ENCODE measurements around the gene HS3ST6.
"Not testable (repeated sequence)": the region's sequence is repeated elsewhere in the genome, so short reads cannot be mapped to it uniquely, and the experiment has no call there.

Gene HS3ST6

DNA sequence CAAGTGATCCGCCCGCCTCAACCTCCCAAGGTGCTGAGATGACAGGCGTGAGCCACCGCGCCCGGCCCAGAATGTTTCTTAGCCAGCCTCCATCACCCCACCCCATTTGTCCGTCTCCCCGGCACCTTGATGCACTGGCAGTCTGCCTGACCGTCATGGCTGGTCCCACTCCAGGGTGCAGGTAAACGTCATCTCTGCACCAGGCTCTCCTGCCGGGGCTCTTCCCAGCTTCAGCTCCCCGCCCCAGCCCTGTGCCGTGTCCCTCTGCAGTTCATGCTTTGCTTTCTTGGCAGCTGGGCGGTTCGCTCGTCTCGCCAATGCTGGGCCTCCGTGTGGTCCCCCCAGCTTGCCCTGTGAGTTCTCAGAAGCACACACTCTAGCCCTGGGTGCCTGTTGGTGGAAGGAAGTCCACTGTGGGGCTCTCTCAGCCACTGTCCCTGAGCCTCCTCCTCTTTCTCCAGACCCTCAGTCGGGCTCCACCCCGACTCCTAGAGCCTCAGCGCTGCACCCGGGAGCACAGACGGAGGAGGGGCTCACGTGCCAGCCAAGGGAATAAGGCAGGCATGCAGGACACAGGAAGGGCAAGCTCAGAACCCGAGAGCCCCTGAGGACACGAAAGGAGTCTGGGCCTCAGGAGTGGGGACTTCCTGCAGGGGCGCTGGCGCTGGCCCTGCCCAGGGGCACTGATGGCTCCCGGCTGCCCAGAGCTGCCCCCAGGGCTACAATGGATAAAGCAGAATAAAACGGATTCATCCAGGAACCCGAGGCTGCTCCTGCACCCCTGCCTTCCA, 12.0 kb downstream of the HS3ST6 start:
- no peak for DNase-seq

DNA sequence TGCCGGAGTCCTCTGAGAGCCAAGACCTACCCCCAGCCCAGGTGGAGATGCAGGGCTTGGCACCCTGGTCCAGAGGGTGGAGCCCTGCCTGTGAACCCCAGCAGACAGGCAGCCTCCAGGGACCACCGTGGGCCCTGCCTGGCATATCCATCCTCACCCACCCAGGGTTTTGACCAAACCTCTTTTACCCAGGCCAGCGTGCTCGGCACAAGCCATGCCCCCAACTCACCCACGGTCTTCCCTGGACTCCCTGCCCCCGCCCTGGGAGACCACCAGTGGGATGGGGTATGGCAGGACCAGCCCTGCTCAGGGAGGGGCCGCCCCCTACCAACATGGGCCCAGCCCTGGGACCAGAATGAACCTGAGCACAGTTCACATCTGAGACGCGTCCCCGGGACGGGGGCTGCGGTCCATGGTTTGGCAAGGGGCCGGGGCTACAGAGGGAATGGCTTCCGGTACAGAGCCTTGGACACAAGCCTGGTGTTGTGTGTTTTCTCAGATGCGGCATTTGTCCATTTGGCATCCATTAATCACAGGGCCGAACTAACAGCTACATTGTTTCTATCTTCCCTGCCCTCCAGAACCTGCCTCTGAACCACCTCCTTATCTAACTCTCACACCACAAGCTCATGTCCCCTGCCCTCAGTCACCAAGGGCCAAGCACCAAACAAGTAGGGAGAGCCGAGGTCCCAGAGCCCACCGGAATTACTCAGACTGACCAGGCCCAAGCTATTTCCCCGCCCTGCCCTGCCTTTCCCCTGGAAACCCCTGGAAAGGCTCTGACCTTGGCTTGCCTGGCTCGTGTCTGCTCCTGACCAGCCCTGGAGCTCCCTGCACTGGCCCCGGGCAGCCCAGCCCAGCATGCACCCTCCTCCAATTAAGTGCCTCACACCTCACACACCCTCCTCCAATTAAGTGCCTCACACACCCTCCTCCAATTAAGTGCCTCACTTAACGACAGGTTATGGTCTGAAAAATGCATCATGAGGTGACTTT, 14.1 kb downstream of the HS3ST6 start:
- DNase-seq, result no peak

DNA sequence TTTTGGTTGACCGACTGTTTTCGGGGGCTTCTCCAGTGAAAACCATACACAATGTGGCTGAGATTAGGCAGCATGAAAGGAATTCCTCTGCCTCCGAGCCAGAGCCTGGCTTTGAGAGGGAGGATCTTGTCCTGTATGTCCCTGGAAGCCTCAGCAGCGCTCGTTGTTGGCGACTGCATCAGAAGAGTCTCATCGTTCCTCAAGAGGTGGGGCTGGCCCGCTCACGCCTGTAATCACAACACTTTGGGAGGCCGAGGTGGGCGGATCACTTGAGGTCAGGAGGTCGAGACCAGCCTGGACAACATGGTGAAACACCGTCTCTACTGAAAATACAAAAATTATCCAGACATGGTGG, 15.0 kb downstream of the HS3ST6 start:
- no peak for DNase-seq

DNA sequence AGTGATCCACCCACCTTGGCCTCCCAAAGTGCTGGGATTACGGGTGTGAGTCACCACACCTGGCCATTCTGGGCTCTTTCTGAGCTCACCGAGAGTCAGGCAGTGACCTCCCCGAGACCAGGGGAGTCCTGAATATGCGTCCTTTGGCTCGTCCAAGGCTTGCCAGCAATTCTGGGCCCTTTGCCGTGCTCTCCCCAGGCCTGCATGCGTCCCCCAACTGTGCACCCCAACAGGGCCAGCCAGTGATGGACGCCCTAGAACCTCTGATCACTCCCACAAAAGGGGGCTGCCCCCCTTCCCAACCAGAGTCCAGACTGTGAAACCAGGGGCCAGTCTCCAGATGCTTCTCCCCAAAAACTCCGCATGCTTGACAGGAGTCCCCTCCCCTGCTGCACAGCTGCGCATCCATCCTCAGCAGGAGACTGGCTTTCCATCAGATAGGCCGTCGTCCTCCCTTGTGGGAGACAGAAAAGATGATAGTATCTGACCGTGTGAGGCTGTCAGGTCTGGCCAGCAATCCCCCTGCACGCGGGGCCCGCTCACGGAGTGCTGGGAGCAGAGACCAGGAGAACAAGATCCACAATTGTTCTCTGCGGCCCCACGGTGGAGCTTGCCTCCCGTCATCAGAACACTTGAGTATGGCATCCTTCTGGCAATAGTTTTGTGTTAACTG, 15.5 kb downstream of the HS3ST6 start:
- DNase-seq, result no peak

DNA sequence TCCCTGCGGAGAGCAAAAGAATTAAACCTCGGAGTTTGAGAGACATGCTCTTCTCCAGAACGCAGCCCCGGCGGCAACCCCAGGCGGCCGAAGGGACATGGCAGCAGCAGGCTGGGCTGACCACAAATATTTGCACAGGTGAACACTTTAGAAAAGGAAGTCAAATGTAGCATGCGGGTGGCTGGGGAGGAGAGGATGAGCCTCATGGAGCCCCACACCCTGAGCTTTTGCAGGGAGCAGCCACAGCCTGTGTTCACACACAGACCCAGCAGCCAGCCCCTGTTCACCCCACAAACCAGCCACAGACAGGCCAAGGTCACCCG, 17.8 kb downstream of the HS3ST6 start:
- no peak for DNase-seq

DNA sequence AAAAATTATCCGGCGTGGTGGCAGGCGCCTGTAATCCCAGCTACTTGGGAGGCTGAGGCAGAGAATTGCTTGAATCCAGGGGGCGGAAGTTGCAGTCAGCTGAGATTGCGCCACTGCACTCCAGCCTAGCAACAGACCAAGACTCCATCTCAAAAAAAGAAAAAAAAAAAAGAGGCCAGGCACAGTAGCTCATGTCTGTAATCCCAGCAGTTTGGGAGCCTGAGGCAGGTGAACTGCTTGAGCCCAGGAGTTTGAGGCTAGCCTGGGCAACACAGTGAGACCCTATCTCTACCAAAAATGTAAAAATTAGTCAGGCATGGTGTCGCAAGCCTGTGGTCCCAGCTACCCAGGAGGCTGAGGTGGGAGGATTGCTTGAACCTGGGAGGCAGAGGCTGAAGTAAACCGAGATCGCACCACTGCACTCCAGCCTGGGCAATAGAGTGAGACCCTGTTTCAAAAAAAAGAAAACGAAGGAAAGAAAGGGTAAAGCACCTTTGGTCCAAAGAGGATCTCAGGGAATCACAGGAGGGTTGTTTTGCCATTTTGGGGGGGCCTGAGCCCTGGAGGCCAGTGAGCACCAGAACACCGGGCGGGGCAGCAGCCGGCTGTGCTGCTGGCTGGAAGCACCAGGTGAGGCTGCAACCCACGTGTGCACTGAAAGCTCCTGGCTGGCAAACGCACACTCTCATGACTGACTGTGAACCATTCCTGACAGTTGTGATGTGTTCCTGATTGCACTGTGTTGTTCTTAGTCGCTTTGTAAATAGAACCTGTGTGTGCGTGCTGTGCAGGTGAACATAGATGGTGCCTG, 18.4 kb downstream of the HS3ST6 start:
- peak; percentile 10 for DNase-seq

DNA sequence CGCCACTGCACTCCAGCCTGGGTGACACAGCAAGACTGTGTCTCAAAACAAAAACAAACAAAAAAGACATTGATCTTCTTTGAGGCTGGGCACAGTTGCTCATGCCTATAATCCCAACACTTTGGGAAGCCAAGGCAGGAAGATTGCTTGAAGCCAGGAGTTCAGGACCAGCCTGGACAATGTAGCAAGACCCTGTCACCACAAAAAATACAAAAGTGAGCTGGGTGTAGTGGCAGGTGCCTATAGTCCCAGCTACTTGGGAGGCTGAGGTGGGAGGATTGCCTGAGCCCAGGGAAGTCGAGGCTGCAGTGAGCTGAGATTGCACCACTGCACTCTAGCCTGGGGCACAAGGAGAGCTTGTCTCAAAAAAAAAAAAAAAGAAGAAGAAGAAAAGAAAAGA, 20.5 kb downstream of the HS3ST6 start:
- DNase-seq, result not testable (repeated sequence)

DNA sequence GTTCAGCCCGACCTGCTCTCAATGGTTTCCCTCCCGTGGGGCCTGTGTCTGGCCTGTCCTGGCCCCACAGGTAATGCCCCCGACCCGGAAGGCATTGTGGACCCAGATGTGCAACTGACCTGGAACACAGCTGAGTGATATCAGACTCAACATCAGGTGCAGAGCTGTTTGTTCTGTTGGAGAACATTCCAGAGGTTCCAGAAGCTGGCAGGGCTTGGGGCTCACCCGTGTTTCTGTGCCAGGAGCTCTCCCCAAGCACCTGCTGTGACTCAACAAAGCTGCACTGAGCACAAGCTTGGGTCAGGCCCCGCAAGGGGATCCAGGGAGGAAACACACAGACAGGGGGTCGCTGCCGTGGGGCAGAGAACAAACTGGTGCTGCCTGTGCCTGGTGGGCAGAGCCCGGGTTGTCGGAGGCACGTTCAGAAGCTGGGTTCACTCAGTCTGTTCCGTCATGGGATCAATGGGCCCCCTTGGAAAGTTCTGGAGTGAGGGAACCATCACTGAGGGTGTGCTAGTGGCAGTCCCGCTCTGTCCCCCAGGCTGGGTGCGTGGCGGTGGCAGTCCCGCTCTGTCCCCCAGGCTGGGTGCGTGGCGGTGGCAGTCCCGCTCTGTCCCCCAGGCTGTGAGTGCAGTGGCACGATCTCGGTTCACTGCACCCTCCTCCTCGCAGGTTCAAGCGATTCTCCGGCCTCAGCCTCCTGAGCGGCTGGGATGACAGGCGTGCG, 22.1 kb downstream of the HS3ST6 start:
- DNase-seq, result no peak

DNA sequence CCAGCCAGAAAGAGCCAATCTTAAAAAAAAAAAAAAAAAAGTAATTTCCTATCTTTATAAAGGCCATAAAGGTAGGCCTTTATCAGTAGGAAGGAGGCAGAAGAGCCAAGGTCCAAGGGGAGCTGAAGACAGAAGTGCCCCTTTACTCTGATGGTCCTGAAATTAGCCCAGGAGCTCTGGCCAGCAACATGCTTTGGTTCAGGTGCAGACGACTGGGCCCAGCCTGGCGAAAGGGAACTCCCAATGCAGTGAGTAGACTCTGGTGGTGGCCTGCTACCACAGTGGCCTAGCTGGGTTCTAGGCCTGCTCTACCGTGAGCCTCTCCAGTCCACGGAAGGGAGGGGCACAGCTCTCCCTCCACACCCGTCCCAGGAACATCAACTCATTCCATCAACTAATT, 23.1 kb downstream of the HS3ST6 start:
- no peak for DNase-seq

DNA sequence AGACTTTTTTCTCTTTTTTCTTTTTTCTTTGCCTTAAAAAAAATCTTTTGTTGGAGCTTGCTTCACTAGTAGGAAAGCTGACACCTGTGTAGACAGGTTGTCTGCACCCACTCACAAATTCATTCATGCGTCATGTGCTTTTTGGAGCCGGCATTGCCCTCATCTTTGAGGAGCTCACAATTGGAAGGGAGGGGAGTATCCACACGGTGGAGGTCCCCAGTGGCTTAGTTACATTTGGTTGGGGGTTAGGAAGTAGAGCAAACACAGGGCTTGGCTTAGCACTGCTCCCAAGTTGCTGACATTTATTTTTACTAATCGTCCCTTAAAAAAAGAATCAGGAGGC, 27.5 kb downstream of the HS3ST6 start:
- DNase-seq, result no peak

DNA sequence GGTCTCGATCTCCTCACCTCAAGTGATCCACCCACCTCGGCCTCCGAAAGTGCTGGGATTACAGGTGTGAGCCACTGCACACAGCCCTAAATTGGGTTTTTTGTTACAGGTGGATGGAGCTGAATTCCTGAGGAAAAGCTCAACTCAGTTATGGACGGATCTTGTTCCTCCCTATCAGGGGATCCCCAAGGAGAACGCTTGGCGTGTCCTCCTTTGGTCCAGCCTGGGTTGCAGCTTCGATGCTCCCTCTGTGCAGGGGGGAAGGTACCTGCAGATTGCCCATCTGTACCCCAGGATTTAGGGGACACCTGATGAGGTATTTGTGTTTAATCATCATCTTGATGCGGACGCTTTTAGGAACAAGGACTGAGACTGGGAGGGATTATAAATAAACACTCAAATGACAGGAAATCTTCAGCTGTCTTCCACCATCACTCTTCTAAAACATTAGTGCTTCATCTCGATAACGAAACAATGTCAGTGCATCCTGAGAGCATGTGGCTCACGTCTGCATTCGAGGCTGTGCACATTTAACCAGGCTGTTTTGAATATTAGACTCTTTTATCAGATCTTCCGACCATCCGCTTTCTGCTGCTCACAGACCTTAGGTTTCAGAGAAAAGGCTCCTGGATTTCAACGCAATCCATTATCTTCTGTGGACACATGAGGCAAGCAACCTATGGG, 28.0 kb downstream of the HS3ST6 start:
- DNase-seq, result no peak

DNA sequence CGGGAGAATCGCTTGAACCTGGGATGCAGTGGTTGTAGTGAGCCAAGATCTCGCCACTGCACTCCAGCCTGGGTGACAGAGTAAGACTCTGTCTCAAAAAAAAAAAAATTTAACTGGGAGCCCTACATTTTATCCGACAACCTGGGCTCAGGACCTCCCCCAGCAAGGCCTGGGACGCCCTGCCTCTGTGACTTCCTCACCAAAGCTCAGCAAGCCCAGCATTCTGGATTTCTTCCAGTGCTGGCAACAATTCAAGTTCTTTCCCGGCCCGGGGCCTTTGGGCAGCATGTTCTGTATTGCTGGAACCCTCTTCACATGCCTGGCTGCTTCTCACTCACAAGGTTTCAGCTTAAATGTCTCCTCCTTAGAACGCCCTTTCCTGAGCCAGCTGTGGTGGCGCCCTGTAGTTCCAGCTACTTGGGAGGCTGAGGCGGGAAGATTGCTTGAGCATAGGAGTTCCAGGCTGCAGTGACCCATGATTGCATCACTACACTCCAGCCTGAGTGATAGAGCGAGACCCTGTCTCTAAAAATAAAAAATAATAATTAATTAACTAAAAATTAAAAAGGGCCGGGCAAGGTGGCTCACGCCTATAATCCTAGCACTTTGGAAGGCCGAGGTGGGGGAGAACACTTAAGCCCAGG, 30.4 kb downstream of the HS3ST6 start:
- DNase-seq, result no peak

DNA sequence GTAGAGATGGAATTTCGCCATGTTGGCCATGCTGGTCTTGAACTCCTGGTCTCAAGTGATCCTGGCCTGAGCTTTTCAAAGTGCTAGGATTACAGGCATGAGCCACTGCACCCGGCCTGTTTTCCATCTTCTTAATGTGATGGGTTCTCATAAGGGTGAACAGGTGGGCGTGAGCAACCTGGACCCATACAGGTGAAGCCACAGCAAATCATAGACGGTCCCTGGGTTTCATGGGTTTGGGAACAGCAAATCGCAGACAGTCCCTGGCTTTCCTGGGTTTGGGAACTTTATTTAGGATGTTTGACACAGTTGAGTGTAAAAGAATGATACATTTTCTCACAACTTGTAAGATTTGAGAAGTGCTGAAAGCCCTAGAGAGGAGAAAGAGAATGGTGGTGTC, 33.3 kb downstream of the HS3ST6 start:
- DNase-seq, result no peak

DNA sequence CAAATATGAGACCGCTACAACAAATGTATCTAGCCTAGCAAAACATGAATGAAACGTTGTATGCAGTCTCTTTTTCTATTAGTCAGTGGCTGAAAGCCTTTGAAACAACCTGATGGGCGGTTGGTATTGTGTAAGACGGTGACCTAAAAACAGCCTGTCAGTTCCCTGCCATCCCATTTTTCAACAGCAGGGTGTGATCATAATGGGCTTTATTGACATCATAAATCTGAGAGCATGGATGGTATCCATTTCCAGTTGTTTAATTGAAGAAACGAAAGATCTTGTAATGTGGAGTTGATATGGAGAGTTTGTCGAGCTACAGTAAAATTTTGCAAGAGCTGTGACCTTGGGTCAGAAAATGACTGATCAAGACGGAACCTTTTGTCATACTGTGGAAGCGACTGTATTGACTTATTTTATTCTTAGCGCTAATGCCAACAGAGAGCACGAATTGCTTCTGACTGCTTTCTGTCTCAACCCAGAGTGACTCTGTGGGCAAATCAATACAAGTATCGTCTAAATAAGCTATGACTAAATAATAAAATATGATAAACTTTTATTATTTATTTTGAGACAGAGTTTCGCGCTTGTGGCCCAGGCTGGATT, 34.0 kb downstream of the HS3ST6 start:
- DNase-seq, result peak; percentile 92

DNA sequence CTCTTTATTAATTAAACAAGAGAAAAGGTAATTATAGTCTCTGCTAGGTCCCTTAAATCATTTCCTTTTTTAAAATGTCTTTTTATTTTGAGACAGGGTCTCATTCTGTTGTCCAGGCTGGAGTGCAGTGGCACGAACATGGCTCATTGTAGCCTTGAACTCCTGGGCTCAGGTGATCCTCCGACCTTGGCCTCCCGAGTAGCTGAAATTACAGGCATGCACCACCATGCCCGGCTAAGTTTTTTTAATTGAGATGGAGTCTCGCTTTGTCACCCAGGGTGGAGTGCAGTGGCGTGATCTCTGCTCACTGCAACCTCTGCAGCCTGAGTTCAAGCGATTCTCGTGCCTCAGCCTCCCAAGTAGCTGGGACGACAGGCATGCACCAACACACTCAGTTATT, 37.0 kb downstream of the HS3ST6 start:
- DNase-seq, result not testable (repeated sequence)

DNA sequence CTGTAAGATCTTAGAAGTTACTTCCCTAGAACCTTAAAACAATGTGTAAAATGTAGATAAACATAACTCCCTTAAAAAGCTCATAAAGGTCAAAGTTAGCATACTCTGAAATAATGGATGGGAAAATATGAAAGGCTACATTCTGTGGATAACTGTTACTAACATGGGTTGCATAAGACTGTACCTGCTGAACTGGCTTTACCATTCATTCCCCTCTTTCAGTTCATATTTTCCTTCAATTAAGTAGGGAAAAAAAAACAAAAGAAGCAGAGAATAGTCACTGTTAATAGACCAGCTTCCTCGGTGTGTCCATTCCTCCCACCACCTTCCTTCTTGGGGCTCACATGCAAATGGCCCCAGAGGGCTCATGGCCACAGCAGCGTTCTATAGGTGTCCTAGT, 38.7 kb downstream of the HS3ST6 start:
- no peak for DNase-seq

DNA sequence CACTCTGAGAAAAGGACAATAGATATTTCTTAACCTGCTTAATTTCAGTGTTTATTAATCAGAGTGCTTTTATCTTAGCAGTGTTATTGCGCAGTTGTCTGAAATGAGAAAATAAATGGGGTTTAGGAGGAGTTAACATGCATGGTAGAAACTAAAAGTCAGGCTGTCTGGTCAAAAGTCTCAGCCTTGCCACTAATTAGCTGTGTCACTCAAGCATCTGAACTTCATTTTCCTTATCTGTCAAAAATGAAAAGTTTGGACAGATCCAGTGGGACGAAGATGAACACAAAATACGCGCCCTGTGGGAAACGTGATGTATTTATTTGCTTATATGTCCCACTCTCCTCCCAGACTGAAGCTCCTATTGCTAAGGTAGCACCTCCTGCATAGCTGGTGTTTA, 40.0 kb downstream of the HS3ST6 start:
- DNase-seq, result no peak

DNA sequence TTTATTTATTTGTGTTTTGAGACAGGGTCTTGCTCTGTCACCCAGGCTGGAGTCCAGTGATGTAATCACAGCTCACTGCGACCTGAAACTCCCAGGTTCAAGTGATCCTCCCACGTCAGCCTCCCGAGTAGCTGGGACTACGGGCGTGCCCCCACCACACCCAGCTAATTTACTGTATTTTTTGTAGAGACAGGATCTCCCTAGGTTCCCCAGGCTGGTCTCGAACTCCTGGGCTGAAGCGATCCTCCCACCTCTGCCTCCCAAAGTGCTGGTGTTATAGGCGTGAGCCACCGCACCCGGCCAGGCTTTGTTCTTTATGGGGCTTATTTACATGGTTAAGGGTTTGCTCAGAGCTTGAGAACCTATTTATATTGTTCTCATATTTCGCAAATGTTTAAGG, 40.4 kb downstream of the HS3ST6 start:
- DNase-seq, result peak; percentile 14

DNA sequence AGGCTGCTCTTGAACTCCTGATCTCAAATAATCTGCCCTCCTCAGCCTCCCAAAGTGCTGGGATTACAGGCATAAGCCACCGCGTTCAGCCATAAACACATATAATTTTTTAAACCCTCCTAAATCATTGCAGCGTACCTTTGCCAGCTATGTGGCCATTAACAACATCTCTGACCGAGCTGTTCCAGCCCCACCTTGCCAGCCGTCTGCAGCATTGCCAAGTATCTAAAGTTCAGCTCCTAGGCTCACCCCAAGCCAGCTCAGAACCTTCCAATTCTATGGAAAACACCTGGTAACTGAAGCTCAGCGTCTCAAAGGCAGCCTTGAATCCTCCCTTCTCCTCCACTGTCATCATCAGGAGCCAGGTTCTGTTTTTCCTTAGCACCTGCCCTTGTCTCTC, 41.1 kb downstream of the HS3ST6 start:
- DNase-seq, result no peak

DNA sequence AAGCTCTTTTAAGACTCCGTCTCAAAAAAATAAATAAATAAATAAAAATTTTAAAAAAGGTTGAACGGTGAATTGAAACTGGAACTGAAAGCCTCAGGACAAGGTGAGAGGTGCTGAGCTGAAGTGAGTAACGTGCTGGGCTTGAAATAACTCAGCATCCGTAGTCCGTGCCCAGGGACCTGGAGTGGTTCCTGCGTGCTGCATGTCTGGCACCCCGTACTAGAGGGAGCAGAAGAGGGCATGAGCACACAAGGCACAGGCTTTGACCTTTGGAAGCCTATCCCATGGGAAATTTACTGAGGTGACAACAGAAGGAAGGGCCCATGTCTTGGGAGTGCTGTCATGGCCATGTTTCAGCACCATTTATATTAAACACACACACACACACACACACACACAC, 41.7 kb downstream of the HS3ST6 start:
- DNase-seq, result no peak

DNA sequence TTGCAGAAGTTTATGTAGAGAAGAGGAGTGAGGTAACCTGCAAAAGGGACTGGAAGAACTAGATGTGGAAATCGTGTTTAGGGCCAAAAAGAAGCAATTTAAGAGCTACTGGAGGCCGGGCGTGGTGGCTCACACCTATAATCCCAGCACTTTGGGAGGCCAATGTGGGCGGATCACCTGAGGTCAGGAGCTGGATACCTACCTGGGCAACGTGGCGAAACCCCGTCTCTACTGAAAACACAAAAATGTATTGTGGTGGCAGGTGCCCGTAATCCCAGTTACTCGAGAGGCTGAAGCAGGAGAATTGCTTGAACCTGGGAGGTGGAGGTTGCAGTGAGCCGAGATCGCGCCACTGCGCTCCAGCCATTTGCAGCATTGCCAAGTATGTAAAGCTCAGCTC, 42.1 kb downstream of the HS3ST6 start:
- not testable (repeated sequence) for DNase-seq
